HEK293 (cell line): ENCODE results near the gene ADAM17.

Source experiments
- EGR2 ChIP-seq: fragments of 450-650 bp; formaldehyde crosslinking; IDR thresholded peaks from 2 replicates; pipeline ENCODE4 v1.5.1; 2016; ENCODE audit warnings: low read depth, missing biosample characterization, missing genetic modification characterization
- GLIS1 ChIP-seq: fragments of 450-650 bp; formaldehyde crosslinking; IDR thresholded peaks from 2 replicates; pipeline ENCODE4 v1.5.1; 2016; ENCODE audit warnings: missing biosample characterization, missing genetic modification characterization
- KLF1 ChIP-seq: fragments of 450-650 bp; formaldehyde crosslinking; IDR thresholded peaks from 2 replicates; pipeline ENCODE4 v1.5.1; 2016; ENCODE audit warnings: missing biosample characterization, missing genetic modification characterization
- KLF17 ChIP-seq: fragments of 450-650 bp; formaldehyde crosslinking; IDR thresholded peaks from 2 replicates; pipeline ENCODE4 v1.5.1; 2016; ENCODE audit warnings: missing biosample characterization, missing genetic modification characterization
- KLF8 ChIP-seq: fragments of 450-650 bp; formaldehyde crosslinking; IDR thresholded peaks from 2 replicates; pipeline ENCODE4 v1.5.1; 2016; ENCODE audit warnings: missing biosample characterization, missing genetic modification characterization
- KLF9 ChIP-seq: fragments of 450-650 bp; formaldehyde crosslinking; IDR thresholded peaks from 2 replicates; pipeline ENCODE4 v1.5.1; 2016; ENCODE audit warnings: missing biosample characterization, missing genetic modification characterization, low read depth
- PATZ1 ChIP-seq: fragments of 450-650 bp; formaldehyde crosslinking; IDR thresholded peaks from 2 replicates; pipeline ENCODE4 v1.5.1; 2016; ENCODE audit warnings: missing biosample characterization, missing genetic modification characterization
- TCF7L2 ChIP-seq: IDR thresholded peaks from 2 replicates; pipeline ENCODE4 v1.6.1; 2011; ENCODE audit warnings: low read depth, mild to moderate bottlenecking, inconsistent platforms, low read length, moderate library complexity, borderline replicate concordance
- ZBTB17 ChIP-seq: fragments of 450-650 bp; formaldehyde crosslinking; IDR thresholded peaks from 2 replicates; pipeline ENCODE4 v1.5.1; 2016; ENCODE audit warnings: missing biosample characterization, missing genetic modification characterization
- ZFHX2 ChIP-seq: fragments of 450-650 bp; formaldehyde crosslinking; conservative IDR thresholded peaks from 2 replicates; pipeline ENCODE4 v1.5.1; 2016; ENCODE audit warnings: missing biosample characterization, missing genetic modification characterization
- ZNF155 ChIP-seq: fragments of 450-650 bp; formaldehyde crosslinking; IDR thresholded peaks from 2 replicates; pipeline ENCODE4 v1.5.1; 2016; ENCODE audit warnings: missing biosample characterization, missing genetic modification characterization
- ZNF239 ChIP-seq: fragments of 450-650 bp; formaldehyde crosslinking; IDR thresholded peaks from 2 replicates; pipeline ENCODE4 v1.5.1; 2016; ENCODE audit warnings: missing biosample characterization, missing genetic modification characterization
- ZNF423 ChIP-seq: fragments of 450-650 bp; formaldehyde crosslinking; IDR thresholded peaks from 2 replicates; pipeline ENCODE4 v1.5.1; 2016; ENCODE audit warnings: missing biosample characterization, missing genetic modification characterization
- ZNF433 ChIP-seq: fragments of 450-650 bp; formaldehyde crosslinking; IDR thresholded peaks from 2 replicates; pipeline ENCODE4 v1.5.1; 2016; ENCODE audit warnings: missing biosample characterization, missing genetic modification characterization, low read depth
- ZNF549 ChIP-seq: fragments of 450-650 bp; IDR thresholded peaks from 2 replicates; pipeline ENCODE4 v1.5.1; 2018; ENCODE audit warnings: missing biosample characterization, missing genetic modification characterization, mild to moderate bottlenecking, inconsistent platforms, moderate library complexity
- ZNF555 ChIP-seq: fragments of 450-650 bp; formaldehyde crosslinking; conservative IDR thresholded peaks from 2 replicates; pipeline ENCODE4 v1.5.1; 2017; ENCODE audit warnings: missing biosample characterization, mild to moderate bottlenecking, missing genetic modification characterization, inconsistent platforms
- ZNF76 ChIP-seq: fragments of 450-650 bp; formaldehyde crosslinking; IDR thresholded peaks from 2 replicates; pipeline ENCODE4; 2016; ENCODE audit warnings: low read depth, missing biosample characterization, missing genetic modification characterization, borderline replicate concordance
- ZNF792 ChIP-seq: fragments of 450-650 bp; formaldehyde crosslinking; IDR thresholded peaks from 2 replicates; pipeline ENCODE4 v1.5.1; 2016; ENCODE audit warnings: missing biosample characterization, missing genetic modification characterization
- ZSCAN4 ChIP-seq: fragments of 450-650 bp; formaldehyde crosslinking; IDR thresholded peaks from 2 replicates; pipeline ENCODE4 v1.5.1; 2017; ENCODE audit warnings: missing biosample characterization, missing genetic modification characterization
- TF ChIP-seq, protein P1 (sequence below): fragments of 450-650 bp; formaldehyde crosslinking; IDR thresholded peaks from 2 replicates; pipeline ENCODE4 v1.5.1; 2016; ENCODE audit warnings: missing biosample characterization, missing genetic modification characterization
- TF ChIP-seq, protein P2 (sequence below): fragments of 450-650 bp; formaldehyde crosslinking; conservative IDR thresholded peaks from 2 replicates; pipeline ENCODE4 v1.5.1; 2016; ENCODE audit warnings: low read depth, missing biosample characterization, missing genetic modification characterization

ADAM17 gene

GRCh38 chr2:9474361-9475057 is 81.1 kb downstream of the ADAM17 start, which contains the start of gene IAH1 (continued):
- TF ChIP-seq ZNF155 (tag by site-specific recombination): no peak
- no peak for TF ChIP-seq ZNF433 (tag by site-specific recombination)
- TF ChIP-seq, protein P1, sequence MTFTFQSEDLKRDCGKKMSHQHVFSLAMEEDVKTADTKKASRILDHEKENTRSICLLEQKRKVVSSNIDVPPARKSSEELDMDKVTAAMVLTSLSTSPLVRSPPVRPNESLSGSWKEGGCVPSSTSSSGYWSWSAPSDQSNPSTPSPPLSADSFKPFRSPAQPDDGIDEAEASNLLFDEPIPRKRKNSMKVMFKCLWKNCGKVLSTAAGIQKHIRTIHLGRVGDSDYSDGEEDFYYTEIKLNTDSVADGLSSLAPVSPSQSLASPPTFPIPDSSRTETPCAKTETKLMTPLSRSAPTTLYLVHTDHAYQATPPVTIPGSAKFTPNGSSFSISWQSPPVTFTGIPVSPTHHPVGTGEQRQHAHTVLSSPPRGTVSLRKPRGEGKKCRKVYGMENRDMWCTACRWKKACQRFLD (tag by site-specific recombination): no peak
- TF ChIP-seq ZNF792 (tag by site-specific recombination): no peak
- no peak for TF ChIP-seq ZNF549 (tag by site-specific recombination)
- 0 out of 2 replicates have a peak, but pooled peaks have one; percentile 28 for TF ChIP-seq KLF1 (tag by site-specific recombination)
- TF ChIP-seq TCF7L2: no peak
- TF ChIP-seq, protein P2, sequence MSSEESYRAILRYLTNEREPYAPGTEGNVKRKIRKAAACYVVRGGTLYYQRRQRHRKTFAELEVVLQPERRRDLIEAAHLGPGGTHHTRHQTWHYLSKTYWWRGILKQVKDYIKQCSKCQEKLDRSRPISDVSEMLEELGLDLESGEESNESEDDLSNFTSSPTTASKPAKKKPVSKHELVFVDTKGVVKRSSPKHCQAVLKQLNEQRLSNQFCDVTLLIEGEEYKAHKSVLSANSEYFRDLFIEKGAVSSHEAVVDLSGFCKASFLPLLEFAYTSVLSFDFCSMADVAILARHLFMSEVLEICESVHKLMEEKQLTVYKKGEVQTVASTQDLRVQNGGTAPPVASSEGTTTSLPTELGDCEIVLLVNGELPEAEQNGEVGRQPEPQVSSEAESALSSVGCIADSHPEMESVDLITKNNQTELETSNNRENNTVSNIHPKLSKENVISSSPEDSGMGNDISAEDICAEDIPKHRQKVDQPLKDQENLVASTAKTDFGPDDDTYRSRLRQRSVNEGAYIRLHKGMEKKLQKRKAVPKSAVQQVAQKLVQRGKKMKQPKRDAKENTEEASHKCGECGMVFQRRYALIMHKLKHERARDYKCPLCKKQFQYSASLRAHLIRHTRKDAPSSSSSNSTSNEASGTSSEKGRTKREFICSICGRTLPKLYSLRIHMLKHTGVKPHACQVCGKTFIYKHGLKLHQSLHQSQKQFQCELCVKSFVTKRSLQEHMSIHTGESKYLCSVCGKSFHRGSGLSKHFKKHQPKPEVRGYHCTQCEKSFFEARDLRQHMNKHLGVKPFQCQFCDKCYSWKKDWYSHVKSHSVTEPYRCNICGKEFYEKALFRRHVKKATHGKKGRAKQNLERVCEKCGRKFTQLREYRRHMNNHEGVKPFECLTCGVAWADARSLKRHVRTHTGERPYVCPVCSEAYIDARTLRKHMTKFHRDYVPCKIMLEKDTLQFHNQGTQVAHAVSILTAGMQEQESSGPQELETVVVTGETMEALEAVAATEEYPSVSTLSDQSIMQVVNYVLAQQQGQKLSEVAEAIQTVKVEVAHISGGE (tag by site-specific recombination): 0 out of 2 replicates have a peak, but pooled peaks have one; percentile 16
- TF ChIP-seq ZFHX2 (tag by site-specific recombination): peak; percentile 68
- TF ChIP-seq EGR2 (tag by site-specific recombination): peak; percentile 63
- TF ChIP-seq KLF17 (tag by site-specific recombination): no peak
- TF ChIP-seq PATZ1 (tag by site-specific recombination): no peak
- no peak for TF ChIP-seq ZNF239
- TF ChIP-seq KLF9 (tag by site-specific recombination): peak; percentile 24; the same call in 1 of the 2 replicates
- TF ChIP-seq ZNF555: no peak
- peak; percentile 42; the same call in 1 of the 2 replicates for TF ChIP-seq ZNF76 (tag by site-specific recombination)
- TF ChIP-seq GLIS1 (tag by site-specific recombination): no peak
- TF ChIP-seq ZBTB17: no peak
- peak; percentile 38; the same call in 1 of the 2 replicates for TF ChIP-seq KLF8 (tag by site-specific recombination)
- no peak for TF ChIP-seq ZSCAN4 (tag by site-specific recombination)
- TF ChIP-seq ZNF423 (tag by site-specific recombination): no peak
- TF ChIP-seq, all 188 proteins: peak for 15
